K562 (cell line): Measurements from ENCODE around the gene TTLL3. TPM values are rescaled to one million over a fixed set of nuclear protein-coding genes. Genes with fewer than 3 reads are reported as not detected.
"Not testable (repeated sequence)": the region's sequence is repeated elsewhere in the genome, so short reads cannot be mapped to it uniquely, and the experiment has no call there.

Experiments
- ATAC-seq: fragments of 200-7000 bp; cut with Tn5 transposase; 3 replicates; pipeline ENCODE4 v1.9.1; 2020; ENCODE audit warnings: moderate library complexity
- BruUV-seq: library from RNA; stranded (reverse); fragments of 400-500 nt; replicated peaks from 2 replicates; lab custom pipeline; 2021; lab: Mats Ljungman, UMichigan
- CTCF ChIA-PET: fragments of 300-600 bp; formaldehyde crosslinking; extraction: SDS; loops from one replicate; lab custom pipeline; 2021; ENCODE audit warnings: low intra/inter-chr PET ratio; lab: Yijun Ruan, JAX
- POLR2A ChIA-PET: fragments of 300-600, 350-650 bp; sonication (Branson Sonifier 250); formaldehyde crosslinking; extraction: SDS; loops from one replicate; lab custom pipeline; 2021; ENCODE audit warnings: antibody characterized with exemption, inconsistent platforms; lab: Yijun Ruan, JAX
- DNase-seq, 4 experiments: peaks; one replicate each; pipeline versions ENCODE4 v3.0.0 to v3.0.0-alpha.2; 2011 to 2018; ENCODE audit warnings: low spot score in 3 of 4, mixed read lengths in 3 of 4; ENCODE audit errors: extremely low read depth in 1 of 4
- FAIRE-seq: peaks from 2 replicates; lab custom pipeline; 2011; peaks lifted over from hg19 to GRCh38; lab: Jason Lieb, UNC
- H2AFZ ChIP-seq: 2 replicates; pipeline ENCODE4 v1.6.0; 2011; ENCODE audit warnings: low read depth, low read length, control low read depth, inconsistent platforms
- H3K27ac ChIP-seq: fragments of 200-600 bp; 3 replicates; pipeline ENCODE4 v1.8.0; 2011; ENCODE audit warnings: low read depth, mild to moderate bottlenecking, control low read depth, inconsistent platforms, low read length, moderate library complexity, mixed read lengths; ENCODE audit errors: extremely low read depth
- H3K27me3 ChIP-seq, 2 experiments: fragments of 300-600 bp in 1 of 2; 2 replicates in 1 of 2; 3 replicates in 1 of 2; pipeline versions ENCODE4 v1.6.0 to v1.8.0; 2011; ENCODE audit warnings: inconsistent platforms in 2 of 2, low read length in 2 of 2, mild to moderate bottlenecking in 1 of 2, mixed read lengths in 1 of 2, moderate library complexity in 1 of 2; ENCODE audit not compliant: control insufficient read depth in 2 of 2, insufficient read depth in 2 of 2
- H3K36me3 ChIP-seq: fragments of 300-600 bp; 3 replicates; pipeline ENCODE4 v1.8.0; 2011; ENCODE audit warnings: mild to moderate bottlenecking, low read length, inconsistent platforms; ENCODE audit not compliant: control insufficient read depth, insufficient read depth
- H3K4me1 ChIP-seq, 2 experiments: fragments of 200-600 bp in 1 of 2; replicated peaks in 1 of 2; 2 replicates in 1 of 2; 3 replicates in 1 of 2; pipeline versions ENCODE4 v1.5.1 to v1.8.0; 2011; ENCODE audit warnings: inconsistent platforms in 2 of 2, low read length in 2 of 2, mild to moderate bottlenecking in 1 of 2, mixed read lengths in 1 of 2, moderate library complexity in 1 of 2; ENCODE audit not compliant: control insufficient read depth in 2 of 2, insufficient read depth in 2 of 2
- H3K4me2 ChIP-seq: 2 replicates; pipeline ENCODE4 v1.6.1; 2011; ENCODE audit warnings: low read length, control low read depth, inconsistent platforms, mixed read lengths; ENCODE audit not compliant: insufficient read depth
- H3K4me3 ChIP-seq: fragments of 200-600 bp; sonication (generic), shearing (Covaris generic); 2 replicates; pipeline ENCODE4 v1.5.1; 2016; ENCODE audit warnings: control low read depth, inconsistent platforms
- H3K79me2 ChIP-seq: fragments of 200-600 bp; 3 replicates; pipeline ENCODE4 v1.8.0; 2011; ENCODE audit warnings: low read length, inconsistent platforms; ENCODE audit not compliant: control insufficient read depth, insufficient read depth
- H3K9ac ChIP-seq, 2 experiments: 2 replicates each; pipeline versions ENCODE4 v1.6.0 to v1.6.1; 2011; ENCODE audit warnings: low read depth in 2 of 2, low read length in 2 of 2, control low read depth in 1 of 2, inconsistent platforms in 1 of 2, mild to moderate bottlenecking in 1 of 2, mixed read lengths in 1 of 2; ENCODE audit not compliant: insufficient read depth in 1 of 2
- H3K9me1 ChIP-seq: one replicate; pipeline ENCODE4 v1.6.0; 2011; ENCODE audit warnings: inconsistent platforms, mild to moderate bottlenecking, low read length, moderate library complexity; ENCODE audit not compliant: control insufficient read depth, insufficient read depth
- H3K9me3 ChIP-seq: replicated peaks from 2 replicates; pipeline ENCODE4 v1.5.1; 2011; ENCODE audit warnings: low read depth, low read length, inconsistent platforms; ENCODE audit not compliant: control insufficient read depth, insufficient read depth
- H4K20me1 ChIP-seq: replicated peaks from 2 replicates; pipeline ENCODE4 v1.6.1; 2011; ENCODE audit warnings: low read length, inconsistent platforms, mixed read lengths; ENCODE audit not compliant: control insufficient read depth, insufficient read depth
- whole genome bisulfite sequencing: fragments of 100-300 bp; shearing (Covaris generic); methylation state at CpG from one replicate; pipeline ENCODE4 v1.1.6; 2016; ENCODE audit warnings: low coverage, mixed read lengths; ENCODE audit not compliant: insufficient coverage; ENCODE audit errors: missing lambda C conversion rate; 5-methylcytosine and 5-hydroxymethylcytosine counted together
- in situ Hi-C: fragments of 300-500 bp; cut with MboI; formaldehyde crosslinking; loops from 4 replicates; pipeline ENCODE4 v1.15.0; 2018; ENCODE audit warnings: inconsistent platforms, mixed read lengths
- intact Hi-C: fragments of 100-400 bp; cut with micrococcal nuclease; formaldehyde crosslinking; loops from 2 replicates; pipeline ENCODE4 v1.14.2; 2022
- polyA plus RNA-seq, 8 experiments: library from polyadenylated mRNA; depleted of rRNA in 4 of 8; stranded (reverse) in 5 of 8; unstranded in 3 of 8; fragments of >200 nt; fragmentation: Nextera tagmentation in 2 of 8; fragmentation: Illumina TruSeq in 1 of 8; extraction: Ambion mirVana in 2 of 8; extraction: Trizol in 1 of 8; gene quantifications; 2 replicates each; pipeline versions ENCODE4 v1.2.1 to v1.2.3, GENCODE V29; 2011 to 2014; ENCODE audit warnings: inconsistent platforms in 1 of 8, missing spikeins in 1 of 8
- total RNA-seq, 7 experiments: library from RNA; depleted of rRNA in 6 of 7; stranded (reverse); fragments of >200 nt in 6 of 7; fragmentation: Illumina TruSeq in 2 of 7; extraction: Trizol in 2 of 7; gene quantifications; 2 replicates each; pipeline versions ENCODE4 v1.2.1 to v1.2.3, GENCODE V29; 2011 to 2021; ENCODE audit warnings: low replicate concordance in 1 of 7
- TF ChIP-seq, protein P1 (sequence below), 3 experiments: IDR thresholded peaks in 2 of 3; conservative IDR thresholded peaks in 1 of 3; 2 replicates each; pipeline ENCODE4 v1.5.1; 2011 to 2012; ENCODE audit warnings: low read length in 3 of 3, mild to moderate bottlenecking in 3 of 3, control low read depth in 2 of 3, improper control_type of control experiment in 1 of 3, inconsistent platforms in 1 of 3, low read depth in 1 of 3, mixed read lengths in 1 of 3, moderate library complexity in 1 of 3; ENCODE audit not compliant: insufficient read depth in 2 of 3

The TTLL3 gene
- total and polyA plus RNA-seq, 9 of the 15 experiments (the other 6 are each of a cell fraction or from before 2014, with no cell fraction given): 8.9 to 106 (median 33.2) TPM

DNA sequence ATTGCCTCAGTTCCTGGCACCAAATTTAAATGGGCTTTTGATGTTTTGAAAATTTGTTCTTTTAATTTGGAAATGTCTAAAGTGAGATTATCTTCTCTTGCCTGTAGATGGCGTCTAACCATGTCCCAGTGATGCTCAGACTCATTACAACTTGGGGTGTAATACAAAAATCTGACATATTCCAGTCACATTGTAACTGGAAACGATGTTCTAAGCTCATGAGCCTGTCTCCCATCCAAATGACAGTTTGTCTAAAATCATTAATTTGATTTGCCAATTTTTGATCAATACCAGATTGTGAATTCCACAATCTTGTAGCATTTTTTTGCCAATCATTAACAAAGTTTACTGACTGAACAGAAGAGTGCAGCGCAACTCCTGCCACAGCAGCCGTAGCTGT, 38.8 kb downstream of the TTLL3 start (continued):
- TF ChIP-seq, protein P1, sequence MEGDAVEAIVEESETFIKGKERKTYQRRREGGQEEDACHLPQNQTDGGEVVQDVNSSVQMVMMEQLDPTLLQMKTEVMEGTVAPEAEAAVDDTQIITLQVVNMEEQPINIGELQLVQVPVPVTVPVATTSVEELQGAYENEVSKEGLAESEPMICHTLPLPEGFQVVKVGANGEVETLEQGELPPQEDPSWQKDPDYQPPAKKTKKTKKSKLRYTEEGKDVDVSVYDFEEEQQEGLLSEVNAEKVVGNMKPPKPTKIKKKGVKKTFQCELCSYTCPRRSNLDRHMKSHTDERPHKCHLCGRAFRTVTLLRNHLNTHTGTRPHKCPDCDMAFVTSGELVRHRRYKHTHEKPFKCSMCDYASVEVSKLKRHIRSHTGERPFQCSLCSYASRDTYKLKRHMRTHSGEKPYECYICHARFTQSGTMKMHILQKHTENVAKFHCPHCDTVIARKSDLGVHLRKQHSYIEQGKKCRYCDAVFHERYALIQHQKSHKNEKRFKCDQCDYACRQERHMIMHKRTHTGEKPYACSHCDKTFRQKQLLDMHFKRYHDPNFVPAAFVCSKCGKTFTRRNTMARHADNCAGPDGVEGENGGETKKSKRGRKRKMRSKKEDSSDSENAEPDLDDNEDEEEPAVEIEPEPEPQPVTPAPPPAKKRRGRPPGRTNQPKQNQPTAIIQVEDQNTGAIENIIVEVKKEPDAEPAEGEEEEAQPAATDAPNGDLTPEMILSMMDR (IDR thresholded peaks at IDR 0.05 in 2 of 3, conservative IDR thresholded peaks at IDR 0.05 in 1 of 3; ENCODE audit: insufficient read depth in 2 of 3, low read depth in 1 of 3, low read length in 3 of 3): peak; percentile 25 to 58 (median 57); a peak in 4 of 6 replicates

DNA sequence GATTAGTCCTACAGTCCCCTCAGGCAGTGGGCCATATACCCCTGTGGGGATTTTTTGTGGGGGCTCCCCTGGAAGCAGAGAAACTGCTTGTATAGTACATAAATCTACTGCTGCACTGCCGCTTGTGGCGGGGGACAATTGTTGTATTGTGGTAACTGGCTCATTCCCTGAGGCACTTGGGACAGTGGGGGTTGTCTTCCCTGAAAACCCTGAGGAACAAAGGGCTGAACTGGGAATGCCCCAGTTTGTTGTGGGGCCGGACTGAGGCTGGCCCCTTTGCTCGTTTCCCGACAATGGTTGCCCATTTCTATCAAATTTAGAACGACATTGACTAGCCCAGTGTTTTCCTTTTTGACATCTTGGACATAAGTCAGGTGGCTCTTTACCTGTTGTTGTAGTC, 41.3 kb downstream of the TTLL3 start:
- H3K4me1 ChIP-seq, H2AFZ ChIP-seq, BruUV-seq, H3K36me3 ChIP-seq, H3K4me2 ChIP-seq, FAIRE-seq, in situ Hi-C loops, H3K9me3 ChIP-seq, H4K20me1 ChIP-seq, H3K27me3 ChIP-seq, H3K79me2 ChIP-seq, H3K9me1 ChIP-seq, DNase-seq, H3K27ac ChIP-seq, intact Hi-C loops, H3K9ac ChIP-seq, ATAC-seq, H3K4me3 ChIP-seq: not testable (repeated sequence)
- ChIA-PET CTCF (interaction anchor here (0.6 kb wide), 1 partner anchor 83 kb away, joined by 5 read pairs; no protein-coding TSS in a partner anchor), POLR2A (interaction anchor here (0.8 to 1.0 kb wide), 2 partner anchors 8 to 20 kb away, joined by 3 to 4 read pairs; partner anchors contain the start of gene RPUSD3)
- 15% methylated on average over 6 of the region's 6 CpGs for WGBS
